NCI-H345 treated with DMSO at 0.1 percent for 48 hours (cell line): ENCODE data around the gene CIAO1.
"Not testable (repeated sequence)": the region's sequence is repeated elsewhere in the genome, so short reads cannot be mapped to it uniquely, and the experiment has no call there.

Source experiments
- DNase-seq: peaks from one replicate; lab custom pipeline; 2025; ENCODE audit not compliant: unreplicated experiment; lab: John Stamatoyannopoulos, UW

Gene CIAO1

DNA sequence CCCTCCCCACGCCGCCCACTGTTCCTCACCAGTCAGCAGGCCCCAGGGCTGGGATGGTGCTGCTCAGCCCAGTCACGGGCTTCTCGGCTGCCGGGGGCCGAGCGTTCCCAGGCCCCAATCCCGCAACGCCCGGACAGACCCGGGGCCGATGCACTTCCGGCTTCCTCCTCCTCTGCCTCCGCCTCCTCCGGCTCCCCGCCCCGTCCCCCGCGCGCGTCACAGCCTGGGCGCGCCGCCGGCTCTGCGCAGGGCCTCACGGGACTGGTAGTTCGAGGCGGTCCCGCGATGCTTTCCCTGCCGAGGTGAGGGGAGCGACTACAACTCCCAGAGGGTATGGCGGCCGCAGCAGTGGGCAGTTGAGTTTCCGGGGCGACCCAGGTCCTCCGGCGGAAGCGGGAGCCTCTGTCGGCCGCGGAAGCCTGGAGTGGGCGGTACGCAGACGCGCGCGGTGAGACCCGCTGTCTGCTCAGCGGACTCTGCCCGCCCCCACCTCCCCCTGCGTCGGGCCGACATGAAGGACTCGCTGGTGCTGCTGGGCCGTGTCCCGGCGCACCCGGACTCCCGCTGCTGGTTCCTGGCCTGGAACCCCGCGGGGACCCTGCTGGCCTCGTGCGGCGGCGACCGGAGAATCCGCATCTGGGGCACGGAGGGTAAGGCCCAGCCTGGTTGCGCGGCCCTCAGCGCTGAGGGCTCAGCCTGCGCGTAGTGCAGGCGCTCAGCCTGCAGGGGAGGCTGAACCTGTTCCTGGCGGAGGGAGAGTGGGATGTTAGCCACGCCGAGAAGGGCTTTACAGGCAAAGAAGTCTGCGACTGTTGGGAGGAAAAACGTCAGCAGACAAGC lies at the start of gene CIAO1, which contains the start of gene TMEM127:
TSS of gene CIAO1 (plus strand) at position 386 of the 840 bp plus-strand sequence. CDS start at position 512, 126 bp downstream.
TSS of gene TMEM127 (minus strand) at position 158 of the 840 bp plus-strand sequence. CDS start 616 bp downstream, outside the sequence.
- DNase-seq = peak; percentile 92

DNA sequence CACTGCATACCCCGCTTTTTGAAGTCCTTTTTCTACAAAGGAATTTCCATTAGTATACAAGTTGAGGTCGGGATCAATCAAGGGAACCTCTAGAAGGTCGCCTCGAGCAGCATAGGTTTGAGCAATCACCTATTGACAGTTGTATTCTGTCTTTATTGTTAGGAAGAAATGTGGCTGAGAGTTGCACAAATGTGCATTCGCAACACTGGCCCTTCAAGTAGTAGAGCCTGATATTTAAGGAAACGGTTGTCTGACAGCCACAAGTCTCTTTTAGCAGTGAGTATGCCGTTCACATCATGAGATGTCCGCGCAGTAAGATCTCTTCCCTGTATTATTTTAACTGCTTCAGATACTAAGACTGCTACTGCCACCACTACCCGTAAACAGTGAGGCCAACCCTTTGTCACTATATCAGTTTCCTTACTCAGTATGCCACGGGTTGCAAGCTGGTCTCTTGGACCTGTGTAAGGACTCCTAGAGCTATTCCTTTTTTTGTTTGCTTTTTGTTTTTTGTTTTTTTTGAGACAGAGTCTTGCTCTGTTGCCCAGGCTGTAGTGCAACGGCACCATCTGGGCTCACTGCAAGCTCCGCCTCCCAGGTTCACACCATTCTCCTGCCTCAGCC lies 47.4 kb upstream of the CIAO1 start:
- no peak for DNase-seq

DNA sequence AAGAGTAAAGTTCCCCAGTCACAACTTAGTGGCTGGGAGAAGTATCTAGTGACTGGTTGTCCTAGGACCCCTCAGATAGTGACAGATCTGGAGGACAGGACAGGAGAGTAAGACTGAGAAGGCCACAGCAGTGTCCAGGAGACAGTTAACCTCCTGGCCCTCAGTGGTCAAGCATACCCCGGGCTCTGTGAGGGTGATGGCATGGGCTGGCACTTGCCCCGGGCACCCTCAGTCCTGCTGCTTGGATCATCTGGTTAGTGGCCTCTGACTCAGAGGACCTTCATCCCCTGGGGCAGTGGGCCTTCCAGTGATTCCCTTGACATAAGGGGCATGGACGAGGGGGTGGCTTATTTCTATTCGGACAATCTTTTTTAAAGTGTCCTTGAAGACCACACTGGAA lies 46.1 kb upstream of the CIAO1 start:
- not testable (repeated sequence) for DNase-seq

GRCh38 chr2:96221106-96221505 lies 44.9 kb upstream of the CIAO1 start:
- not testable (repeated sequence) for DNase-seq

- no peak for DNase-seq
These were observed 41.0 kb upstream of the CIAO1 start for GRCh38 chr2:96225016-96225533.

- no peak for DNase-seq
These were observed 34.7 kb upstream of the CIAO1 start for GRCh38 chr2:96231316-96231715.

DNA sequence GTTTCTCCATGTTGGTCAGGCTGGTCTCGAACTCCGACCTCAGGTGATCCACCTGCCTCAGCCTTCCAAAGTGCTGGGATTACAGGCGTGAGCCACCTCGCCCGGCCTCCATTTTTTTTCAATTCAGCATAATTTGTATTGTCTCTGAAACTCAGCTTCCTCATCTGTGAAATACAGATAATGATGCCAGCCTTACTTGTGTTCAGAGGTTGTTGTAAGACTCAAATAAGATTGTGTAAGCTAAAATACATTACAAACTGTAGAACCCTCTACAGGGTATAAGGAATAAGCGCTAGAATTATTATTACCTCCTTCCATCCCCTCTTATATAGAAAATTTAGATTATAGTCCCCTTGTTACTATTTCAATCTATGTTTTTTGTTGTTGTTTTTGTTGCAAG lies 32.6 kb upstream of the CIAO1 start:
- DNase-seq = no peak

- no peak for DNase-seq
These were observed 32.1 kb upstream of the CIAO1 start for GRCh38 chr2:96233880-96234316.

DNA sequence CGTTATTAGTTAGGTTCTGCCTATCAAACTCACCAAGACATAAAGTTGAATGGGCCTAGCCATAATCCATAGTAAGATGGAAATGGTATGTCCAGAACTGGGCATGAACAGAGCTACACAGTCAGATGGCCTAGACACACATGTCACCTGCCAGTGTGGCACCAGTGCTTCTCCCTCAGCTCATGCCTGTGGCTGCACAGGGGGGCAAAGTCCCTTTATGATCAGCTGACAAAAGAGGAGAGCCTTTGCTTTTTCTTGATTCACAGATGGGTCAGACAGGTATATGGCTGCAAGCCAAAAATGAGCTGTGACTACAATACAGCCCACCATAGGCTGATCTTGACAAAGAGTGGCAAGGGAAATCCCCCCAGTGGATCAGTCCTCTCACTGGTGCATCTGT lies 29.1 kb upstream of the CIAO1 start:
- DNase-seq = no peak

DNA sequence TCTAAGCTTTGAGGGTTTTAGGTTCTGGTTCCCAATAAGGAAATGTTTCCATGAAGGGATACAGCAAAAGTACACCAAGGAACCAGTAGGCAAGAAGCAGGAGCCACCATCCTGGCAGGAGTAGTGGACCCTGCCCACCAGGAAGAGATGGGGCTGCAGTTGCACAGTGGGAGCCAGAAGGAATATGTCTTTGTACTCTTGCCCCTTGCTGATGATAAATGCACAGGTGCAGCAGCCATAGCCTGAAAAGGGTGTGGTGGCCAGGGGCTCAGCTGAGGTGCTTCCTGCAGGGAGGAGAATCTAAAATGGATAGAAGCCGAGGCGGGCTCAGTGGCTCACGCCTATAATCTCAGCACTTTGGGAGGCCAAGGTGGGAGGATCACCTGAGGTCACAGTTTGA lies 27.8 kb upstream of the CIAO1 start:
- no peak for DNase-seq

DNA sequence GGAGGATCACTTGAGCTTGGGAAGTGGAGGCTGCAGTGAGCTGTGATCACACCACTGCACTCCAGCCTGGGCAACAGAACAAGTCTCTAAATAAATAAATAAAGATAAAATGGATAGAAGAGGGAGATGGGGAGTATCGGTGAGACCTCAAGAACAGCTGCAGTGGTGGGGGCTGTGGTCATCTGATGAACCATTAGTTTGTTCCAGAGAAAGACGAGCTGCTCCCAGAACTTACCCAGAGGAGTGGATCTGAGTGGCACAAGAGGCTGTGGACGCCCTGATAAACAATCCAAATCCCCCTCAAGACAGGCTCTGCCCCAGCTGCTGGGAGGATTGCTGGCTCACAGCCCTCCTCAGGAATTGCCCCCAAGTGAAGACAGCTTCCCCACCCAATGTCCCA lies 26.9 kb upstream of the CIAO1 start:
- DNase-seq = no peak

- DNase-seq = no peak
These were observed 26.2 kb upstream of the CIAO1 start for GRCh38 chr2:96239745-96240264.

GRCh38 chr2:96240341-96241038 lies 25.5 kb upstream of the CIAO1 start:
- DNase-seq = no peak

DNA sequence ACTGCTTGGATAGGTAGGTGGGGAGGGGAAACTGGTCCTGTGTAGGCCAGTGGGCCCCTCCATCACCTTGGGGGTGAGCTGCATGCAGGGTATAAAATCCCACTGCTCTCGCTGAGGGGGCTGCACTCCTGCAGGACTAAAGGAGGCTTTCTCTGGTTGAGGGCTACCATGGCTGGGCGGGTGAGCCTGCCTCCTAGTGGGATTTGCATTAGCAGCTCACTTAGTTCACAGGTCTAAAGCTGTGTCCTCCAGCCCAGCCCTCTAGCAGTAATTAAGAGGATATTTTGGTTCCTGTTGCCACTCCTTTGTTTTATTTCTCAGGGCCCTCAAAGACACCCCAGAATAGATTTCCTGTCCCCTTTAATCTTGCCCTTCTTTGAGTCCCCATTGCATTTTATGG lies 24.8 kb upstream of the CIAO1 start:
- no peak for DNase-seq

DNA sequence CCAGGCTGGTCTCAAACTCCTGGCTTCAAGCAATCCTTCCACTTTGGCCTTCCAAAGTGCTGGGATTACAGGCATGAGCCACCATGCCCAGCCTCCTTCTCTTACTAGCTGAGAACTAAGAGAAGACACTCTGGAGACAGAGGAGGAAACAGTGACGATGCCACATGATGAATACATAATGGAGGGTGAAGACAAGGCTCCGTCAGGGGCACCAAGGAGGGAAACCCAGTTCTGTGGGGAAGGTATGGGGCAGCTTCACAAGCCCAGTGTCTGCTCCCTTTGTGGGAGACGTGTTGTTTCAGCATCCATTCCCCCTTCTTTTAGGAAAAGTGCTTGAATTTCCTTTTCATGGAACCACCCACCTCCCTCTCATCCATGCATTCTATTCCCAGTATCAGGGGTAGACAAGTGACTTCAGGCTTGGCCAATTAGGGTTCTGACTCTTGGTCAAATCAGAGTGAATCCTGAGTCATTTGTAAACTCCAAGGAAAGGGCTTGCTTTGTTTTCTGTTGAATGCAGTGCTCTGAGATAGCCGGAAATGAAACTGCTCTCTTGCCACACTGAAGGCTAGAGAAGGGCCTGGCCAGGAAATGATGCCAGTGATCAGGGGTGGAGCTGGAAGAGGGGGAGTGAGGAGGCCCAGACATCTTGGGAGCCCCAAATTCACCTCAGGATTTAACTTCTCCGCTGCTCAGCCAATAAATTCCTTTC lies 24.0 kb upstream of the CIAO1 start:
- DNase-seq = no peak

GRCh38 chr2:96243843-96244242 lies 22.2 kb upstream of the CIAO1 start:
- DNase-seq = no peak

- no peak for DNase-seq
These were observed 20.2 kb upstream of the CIAO1 start for GRCh38 chr2:96245609-96246390.

DNA sequence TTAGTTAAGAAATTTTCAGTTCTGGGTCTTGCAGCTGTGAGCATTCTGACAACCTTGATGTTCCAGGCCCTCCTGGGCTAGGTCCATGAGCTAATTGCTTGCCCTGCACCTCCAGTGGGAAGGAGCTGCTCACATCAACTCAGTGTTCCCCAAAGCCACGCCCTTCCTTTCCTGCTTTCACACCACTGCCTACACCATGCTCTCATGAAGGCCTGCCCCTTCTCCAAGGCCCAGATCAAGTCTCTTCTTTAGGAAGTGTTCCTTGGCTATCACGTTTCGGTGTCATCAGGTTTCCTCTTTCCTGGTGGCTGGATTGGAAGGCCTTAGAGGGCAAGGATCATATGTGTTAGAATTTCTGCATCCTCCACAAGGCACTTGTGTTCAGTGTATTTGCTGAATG lies 19.0 kb upstream of the CIAO1 start:
- no peak for DNase-seq

GRCh38 chr2:96247896-96248295 lies 18.1 kb upstream of the CIAO1 start:
- DNase-seq = no peak

- no peak for DNase-seq
These were observed 17.4 kb upstream of the CIAO1 start for GRCh38 chr2:96248624-96249023.
